ENCODE measurements around the gene ASB7.

ASB7 gene

GRCh38 chr15:100650685-100651084 lies 48.3 kb downstream of the ASB7 start:
- TF ChIP-seq POLR2A (IDR thresholded peaks at IDR 0.05; ENCODE audit: low read depth, low read length): no peak
- DNase-seq (ENCODE audit: insufficient read length, low spot score) (no peak), FAIRE-seq (no peak)

DNA sequence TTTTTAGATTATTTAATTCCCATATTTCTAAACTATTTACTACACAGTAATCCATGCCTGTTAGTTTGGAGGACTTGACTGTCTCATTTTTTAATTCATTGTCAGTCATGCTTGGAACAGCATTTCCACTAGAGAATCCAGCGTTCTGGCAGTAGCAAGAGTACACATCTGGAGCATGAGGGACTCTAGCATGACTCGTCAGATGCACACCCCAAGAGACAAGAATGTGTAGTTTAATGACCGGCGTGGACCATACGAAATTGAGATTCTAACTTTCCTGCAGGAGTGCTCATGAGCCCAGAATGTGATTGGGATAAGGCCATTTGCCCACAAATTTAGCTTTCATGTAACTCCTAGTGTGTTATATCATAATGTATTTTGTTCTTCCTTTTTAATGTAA lies 48.9 kb downstream of the ASB7 start:
- TF ChIP-seq POLR2A (IDR thresholded peaks at IDR 0.05; ENCODE audit: low read depth, low read length): no peak
- no peak for DNase-seq (ENCODE audit: insufficient read length, low spot score)
- no peak for FAIRE-seq

GRCh38 chr15:100652116-100652515 lies 49.7 kb downstream of the ASB7 start:
- no peak for TF ChIP-seq POLR2A (IDR thresholded peaks at IDR 0.05; ENCODE audit: low read depth, low read length)
- DNase-seq (ENCODE audit: insufficient read length, low spot score) (no peak), FAIRE-seq (no peak)

GRCh38 chr15:100653608-100654007 lies 51.2 kb downstream of the ASB7 start:
- no peak for TF ChIP-seq POLR2A (IDR thresholded peaks at IDR 0.05; ENCODE audit: low read depth, low read length)
- no peak for FAIRE-seq
- no peak for DNase-seq (ENCODE audit: insufficient read length, low spot score)

GRCh38 chr15:100658895-100659294 lies 56.5 kb downstream of the ASB7 start:
- FAIRE-seq (no peak), DNase-seq (ENCODE audit: insufficient read length, low spot score) (no peak)
- TF ChIP-seq POLR2A (IDR thresholded peaks at IDR 0.05; ENCODE audit: low read depth, low read length): no peak

GRCh38 chr15:100661156-100661555 lies 58.8 kb downstream of the ASB7 start:
- FAIRE-seq (no peak), DNase-seq (ENCODE audit: insufficient read length, low spot score) (no peak)
- TF ChIP-seq POLR2A (IDR thresholded peaks at IDR 0.05; ENCODE audit: low read depth, low read length): no peak

- no peak for TF ChIP-seq POLR2A (IDR thresholded peaks at IDR 0.05; ENCODE audit: low read depth, low read length)
- no peak for DNase-seq (ENCODE audit: insufficient read length, low spot score)
- no peak for FAIRE-seq
These were observed 60.9 kb downstream of the ASB7 start for GRCh38 chr15:100663086-100663914.

DNA sequence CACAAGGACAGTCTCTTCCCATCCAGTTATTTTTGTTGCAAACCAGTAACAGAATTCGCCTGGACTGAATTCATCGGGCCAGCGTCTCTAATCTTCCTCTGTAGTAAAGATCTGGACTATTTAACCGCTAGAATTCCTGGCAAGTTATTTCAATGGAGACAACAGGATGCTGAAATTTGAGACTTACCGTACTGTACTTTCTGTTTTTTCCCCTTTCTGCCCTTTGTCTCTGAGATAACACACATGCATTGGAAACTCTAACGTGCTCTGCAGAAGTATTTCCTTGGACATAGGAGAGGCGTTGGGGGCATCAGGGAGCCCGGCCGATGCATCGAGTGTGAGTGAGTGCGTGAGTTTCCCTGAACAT lies 61.5 kb downstream of the ASB7 start:
- no peak for TF ChIP-seq POLR2A (IDR thresholded peaks at IDR 0.05; ENCODE audit: low read depth, low read length)
- FAIRE-seq (no peak), DNase-seq (ENCODE audit: insufficient read length, low spot score) (no peak)

DNA sequence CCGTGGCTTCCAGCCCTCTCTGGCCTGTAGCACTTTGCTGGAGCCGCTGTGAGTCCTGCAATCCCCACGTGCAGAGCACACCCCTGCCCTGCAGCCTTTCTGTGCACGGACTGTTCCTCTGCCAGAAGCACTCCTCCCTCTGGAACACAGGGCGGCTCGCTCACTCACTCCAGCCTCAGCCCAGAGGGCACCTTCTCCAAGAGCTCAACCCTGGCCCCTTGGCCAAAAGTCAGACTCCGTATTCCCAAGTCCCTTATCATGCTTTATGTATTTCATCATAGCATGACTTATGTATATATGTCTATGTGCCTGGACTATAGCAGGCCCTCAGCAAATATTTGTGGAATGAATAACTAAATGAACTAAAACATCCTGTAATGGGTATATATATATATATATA lies 63.2 kb downstream of the ASB7 start:
- TF ChIP-seq POLR2A (IDR thresholded peaks at IDR 0.05; ENCODE audit: low read depth, low read length): no peak
- DNase-seq (ENCODE audit: insufficient read length, low spot score): no peak
- no peak for FAIRE-seq

DNA sequence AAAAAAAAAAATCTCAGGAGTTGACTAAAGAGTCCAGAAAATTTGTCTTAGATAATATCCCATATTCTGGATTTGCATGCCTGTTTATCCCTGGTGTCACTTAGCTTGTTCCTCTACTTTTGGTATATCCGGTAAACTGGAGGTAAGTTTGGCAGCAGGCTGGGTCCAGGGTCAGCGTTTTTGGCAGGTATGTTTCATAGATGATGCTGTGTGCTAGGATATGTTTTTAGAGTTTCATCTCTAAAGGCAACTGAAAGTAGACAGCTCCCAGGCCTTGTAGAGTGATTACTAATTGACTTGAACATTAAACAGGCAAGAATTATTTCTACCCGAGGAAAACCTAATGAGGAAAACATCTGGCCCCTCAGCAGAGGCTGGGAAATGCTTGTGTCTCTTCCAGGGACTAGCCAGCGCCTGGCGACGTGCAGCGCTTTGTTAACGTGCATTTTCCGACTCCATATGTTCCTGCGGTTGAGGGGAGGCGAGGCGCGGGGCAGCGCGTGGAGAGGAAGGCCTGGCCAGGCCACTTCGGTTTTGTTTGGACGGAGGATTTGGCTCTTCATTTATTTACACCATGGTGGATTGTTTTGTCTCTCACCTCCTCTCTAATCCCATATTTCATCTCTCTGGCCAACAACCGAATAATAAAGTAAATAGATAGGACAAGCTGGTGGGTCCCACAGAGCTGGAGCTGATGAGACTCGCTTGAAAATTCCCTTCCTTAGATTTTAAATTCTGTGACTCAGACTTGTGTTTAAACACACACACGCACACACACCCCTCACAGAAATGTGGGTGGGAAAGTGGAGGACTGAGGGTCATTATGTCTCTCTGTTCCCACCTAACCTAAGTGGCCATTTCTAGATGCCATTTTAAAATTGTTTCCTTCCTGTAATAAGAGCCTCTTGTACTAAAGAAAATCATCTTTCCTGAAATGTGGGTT lies 65.3 kb downstream of the ASB7 start:
- no peak for TF ChIP-seq POLR2A (IDR thresholded peaks at IDR 0.05; ENCODE audit: low read depth, low read length)
- FAIRE-seq: no peak
- DNase-seq (ENCODE audit: insufficient read length, low spot score): no peak

- no peak for FAIRE-seq
- TF ChIP-seq POLR2A (IDR thresholded peaks at IDR 0.05; ENCODE audit: low read depth, low read length): no peak
- DNase-seq (ENCODE audit: insufficient read length, low spot score): no peak
These were observed 66.0 kb downstream of the ASB7 start for GRCh38 chr15:100668348-100668745.

DNA sequence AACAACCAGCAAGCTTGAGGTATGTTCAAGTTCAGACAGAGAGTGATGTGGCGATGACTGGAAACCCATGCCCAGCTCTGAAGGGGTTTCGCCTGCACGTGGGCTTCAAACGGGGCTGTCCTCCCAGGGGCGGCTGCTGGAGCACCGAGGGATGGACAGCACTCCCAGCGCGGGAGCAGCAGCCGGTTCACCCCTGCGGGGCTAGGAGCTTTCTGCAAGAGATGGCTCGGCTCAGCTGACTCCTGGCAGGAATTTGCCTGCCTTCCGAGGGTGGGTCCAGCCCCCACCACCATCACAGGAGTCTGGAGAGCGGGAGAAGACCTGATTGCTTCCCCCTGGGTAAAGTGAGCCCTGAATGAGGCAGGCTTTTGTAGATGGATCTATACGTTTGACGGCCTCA lies 66.9 kb downstream of the ASB7 start:
- DNase-seq (ENCODE audit: insufficient read length, low spot score) (no peak), FAIRE-seq (no peak)
- TF ChIP-seq POLR2A (IDR thresholded peaks at IDR 0.05; ENCODE audit: low read depth, low read length): no peak

DNA sequence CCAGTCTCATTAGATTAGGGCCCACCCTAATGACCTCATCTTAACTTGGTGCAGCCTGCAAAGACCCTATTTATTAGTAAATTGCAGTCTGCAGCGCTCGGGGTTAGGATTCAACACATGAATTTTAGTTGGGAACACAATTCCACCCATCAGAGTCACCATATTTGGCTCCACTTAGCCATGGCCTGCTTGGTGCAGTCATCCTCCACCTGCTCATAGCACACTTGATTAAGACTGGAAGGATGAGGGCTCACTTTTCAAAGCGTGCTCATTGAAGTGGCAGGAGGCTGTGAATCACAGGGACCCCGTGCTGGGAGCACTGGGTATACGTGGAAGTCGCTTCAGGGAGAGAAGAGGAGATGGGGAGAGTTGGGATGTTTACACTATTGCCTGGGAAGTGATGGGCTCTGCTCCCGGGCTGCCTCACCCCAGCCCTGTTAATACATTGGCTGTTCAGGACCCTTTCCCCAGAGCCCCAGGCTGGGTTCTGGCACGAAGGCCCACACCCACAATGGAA lies 68.2 kb downstream of the ASB7 start:
- no peak for TF ChIP-seq POLR2A (IDR thresholded peaks at IDR 0.05; ENCODE audit: low read depth, low read length)
- FAIRE-seq (no peak), DNase-seq (ENCODE audit: insufficient read length, low spot score) (no peak)

DNA sequence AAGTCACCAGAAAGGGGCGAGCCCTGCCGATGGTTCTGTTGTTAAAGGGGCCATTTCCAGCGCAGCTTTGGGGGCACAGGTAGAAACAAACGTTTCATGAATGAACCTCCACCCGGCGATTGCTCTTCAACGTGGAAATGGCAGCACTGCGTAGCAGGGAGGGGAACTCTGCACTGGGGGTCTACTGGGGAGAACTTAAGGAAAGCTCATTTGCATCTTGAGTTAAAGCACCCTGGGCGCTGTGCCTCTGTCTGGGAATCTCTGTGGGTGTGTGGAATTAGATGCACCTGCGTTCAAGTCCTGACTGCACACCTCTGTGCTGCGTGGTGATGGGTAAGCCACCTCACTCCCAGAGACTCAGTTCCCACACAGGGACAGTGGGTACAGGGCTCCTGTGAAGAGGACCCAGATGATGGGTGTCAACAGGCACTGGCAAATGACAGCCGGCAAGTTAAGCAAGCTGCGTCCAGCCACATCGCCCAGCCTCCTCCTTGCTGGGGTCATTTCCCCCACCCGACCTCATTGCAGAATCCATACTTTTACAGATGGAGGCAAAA lies 68.8 kb downstream of the ASB7 start:
- no peak for TF ChIP-seq POLR2A (IDR thresholded peaks at IDR 0.05; ENCODE audit: low read depth, low read length)

More for the DNA sequence above, 68.8 kb downstream of the ASB7 start:
- DNase-seq (ENCODE audit: insufficient read length, low spot score) (no peak), FAIRE-seq (no peak)

Data from H54 (cell line).